HG03457 (cell line): ENCODE results near the gene PRR13.
"Not testable (repeated sequence)": the region's sequence is repeated elsewhere in the genome, so short reads cannot be mapped to it uniquely, and the experiment has no call there.

Source experiments
- ATAC-seq: cut with Tn5 transposase; IDR thresholded peaks from one replicate; pipeline ENCODE4 v1.9.1; 2021; ENCODE audit warnings: moderate number of reproducible peaks; ENCODE audit not compliant: unreplicated experiment

PRR13 gene

GRCh38 chr12:53431187-53431586, 10.3 kb upstream of the PRR13 start:
- no peak for ATAC-seq

GRCh38 chr12:53435326-53435725, 6.2 kb upstream of the PRR13 start:
- ATAC-seq, result not testable (repeated sequence)

DNA sequence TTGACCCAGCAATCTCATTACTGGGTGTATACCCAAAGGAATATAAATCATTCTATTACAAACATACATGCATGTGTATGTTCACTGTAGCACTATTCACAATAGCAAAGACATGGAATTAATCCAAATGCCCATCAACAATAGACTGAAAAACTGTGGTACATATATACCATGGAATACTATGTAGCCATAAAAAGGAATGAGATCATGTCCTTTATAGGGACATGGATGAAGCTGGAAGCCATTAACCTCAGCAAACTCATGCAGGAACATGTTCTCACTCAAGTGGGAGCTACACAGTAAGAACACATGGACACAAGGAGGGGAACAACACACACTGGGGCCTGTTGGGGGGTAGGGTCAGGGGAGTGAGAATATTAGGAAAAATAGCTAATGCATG, 2.0 kb upstream of the PRR13 start:
- not testable (repeated sequence) for ATAC-seq

DNA sequence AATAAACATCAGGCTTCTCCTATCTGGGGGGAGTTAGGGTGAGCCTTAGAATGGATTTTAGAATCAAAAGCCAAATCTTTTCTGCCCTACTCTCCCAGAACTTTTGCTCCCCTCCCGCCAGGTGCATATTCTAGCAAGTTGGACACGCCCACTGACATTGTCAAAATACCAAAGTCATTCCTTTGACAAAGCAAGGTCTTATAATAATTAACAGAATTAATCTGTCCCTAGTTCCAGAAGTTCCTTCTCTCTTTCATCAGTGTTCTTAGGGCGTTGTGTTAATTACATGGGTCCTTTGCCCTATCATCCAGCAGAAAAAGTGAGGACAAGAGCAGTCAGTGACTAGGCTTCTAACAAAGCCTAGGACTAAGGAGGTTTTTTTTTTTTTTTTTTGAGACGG, 2.4 kb downstream of the PRR13 start:
- no peak for ATAC-seq

DNA sequence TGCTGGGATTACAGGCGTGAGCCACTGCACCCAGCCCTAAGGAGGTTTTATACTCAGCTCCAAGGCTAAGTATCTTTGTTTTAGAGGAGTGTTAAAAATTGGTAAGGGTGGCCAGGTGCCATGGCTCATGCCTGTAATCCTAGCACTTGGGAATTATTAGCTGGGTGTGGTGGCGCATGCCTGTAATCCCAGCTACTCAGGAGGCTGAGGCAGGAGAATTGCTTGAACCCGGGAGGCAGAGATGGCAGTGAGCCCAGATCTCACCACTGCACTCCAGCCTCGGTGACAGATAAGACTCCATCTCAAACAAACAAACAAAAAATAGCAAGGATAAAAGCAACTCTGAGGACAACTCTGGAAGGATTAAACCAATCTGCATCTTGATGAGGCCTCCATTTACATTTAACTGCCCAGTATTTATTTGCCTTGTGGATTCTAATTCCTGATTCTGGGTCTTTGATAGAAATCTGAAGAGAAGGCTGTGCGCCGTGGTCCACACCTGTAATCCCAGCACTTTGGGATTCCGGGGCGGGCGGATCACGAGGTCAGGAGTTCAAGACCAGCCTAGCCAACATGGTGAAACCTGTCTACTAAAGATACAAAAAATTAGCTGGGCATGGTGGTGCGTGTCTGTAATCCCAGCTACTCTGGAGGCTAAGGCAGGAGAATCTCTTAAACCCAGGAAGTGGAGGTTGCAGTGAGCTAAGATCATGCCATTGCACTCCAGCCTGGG, 3.2 kb downstream of the PRR13 start:
- ATAC-seq, result not testable (repeated sequence)

DNA sequence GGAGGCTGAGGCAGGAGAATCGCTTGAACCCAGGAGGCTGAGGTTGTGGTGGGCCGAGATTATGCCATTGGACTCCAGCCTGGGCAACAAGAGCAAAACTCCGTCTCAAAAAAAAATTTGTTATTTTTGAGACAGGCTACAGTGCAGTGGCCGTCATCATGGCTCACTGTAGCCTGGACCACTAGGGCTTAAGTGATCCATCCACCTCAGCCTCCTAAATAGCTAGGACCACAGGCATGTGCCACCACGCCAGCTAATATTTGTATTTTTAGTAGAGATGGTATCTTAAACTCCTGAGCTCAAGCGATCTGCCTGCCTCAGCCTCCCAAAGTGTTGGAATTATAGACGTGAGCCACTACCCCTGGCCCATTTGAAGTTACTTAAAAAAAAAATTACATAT, 9.4 kb downstream of the PRR13 start:
- ATAC-seq, result no peak

DNA sequence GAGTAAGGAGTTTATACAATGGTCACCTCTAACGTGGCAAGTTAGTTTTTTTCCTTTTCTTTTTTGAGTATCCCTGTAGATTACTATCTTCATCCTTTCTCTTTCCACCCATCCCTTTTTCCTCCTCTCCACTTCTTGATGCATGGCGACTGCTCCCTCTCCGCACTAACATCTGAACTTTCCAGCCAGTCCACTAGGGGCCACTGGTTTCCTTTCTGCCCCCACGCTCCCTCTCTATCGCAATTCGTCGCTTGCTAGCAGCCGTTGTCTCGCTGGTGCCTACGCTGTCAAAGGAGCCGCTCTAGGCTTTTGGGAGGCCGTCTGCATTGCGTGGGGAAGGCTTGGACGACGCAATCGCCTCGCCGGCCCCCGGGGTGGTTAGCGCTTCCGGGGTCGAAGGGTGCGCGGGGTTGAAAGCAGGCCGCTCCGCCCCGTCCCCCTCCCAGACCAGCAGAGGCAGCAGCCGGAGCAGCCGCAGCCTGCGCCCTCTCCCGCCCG, 10.2 kb downstream of the PRR13 start, which contains the start of gene PCBP2:
Gene PCBP2, plus strand, starts transcription at position 442 of the 498 bp plus-strand sequence. CDS start 2,699 bp downstream, outside the sequence.
- peak; percentile 91 for ATAC-seq

DNA sequence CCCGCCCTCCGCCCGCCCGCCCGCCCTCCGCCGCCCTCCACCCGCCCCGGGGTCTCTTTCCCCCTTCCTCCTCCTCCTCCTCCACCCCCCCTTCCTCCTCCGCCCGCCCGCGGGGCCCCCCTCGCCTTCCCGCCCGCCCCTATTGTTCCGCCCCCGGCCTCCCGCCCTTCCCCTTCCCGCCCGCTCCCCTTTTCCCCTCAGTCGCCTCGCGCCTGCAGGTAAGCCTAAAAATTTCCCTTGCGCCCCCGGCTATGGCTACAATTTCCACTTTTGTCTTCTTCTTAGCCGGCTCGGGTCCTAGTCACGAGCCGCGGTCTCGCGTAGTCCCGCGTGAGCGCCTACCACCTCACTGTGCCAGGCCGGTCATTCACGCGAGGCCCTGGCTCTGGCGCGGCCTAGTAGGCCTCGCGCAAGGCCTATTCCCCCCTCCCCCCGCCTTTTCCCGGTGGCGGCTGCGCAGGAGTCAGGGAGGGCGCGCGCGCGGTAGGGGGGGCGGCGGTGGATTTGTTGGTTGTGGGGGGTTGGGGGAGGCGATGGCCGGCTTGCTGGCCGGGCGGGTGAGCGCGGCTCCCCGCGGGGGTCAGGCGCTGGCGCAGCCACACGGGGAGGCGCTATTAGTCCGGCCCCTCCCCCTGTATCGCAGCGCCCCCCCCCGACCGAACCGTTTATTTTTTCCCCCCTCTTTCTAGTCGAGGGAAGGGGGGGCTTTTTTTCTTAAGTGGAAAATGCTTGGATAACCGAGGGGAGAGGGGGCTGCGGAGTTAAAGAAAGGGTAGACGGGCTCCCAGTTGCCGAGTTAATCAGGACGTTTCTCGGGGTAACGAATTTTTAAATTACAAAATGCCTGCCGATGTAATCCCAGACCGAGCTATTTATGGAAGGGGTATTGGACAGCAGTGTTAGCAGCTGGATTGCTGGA, 10.9 kb downstream of the PRR13 start:
- no peak for ATAC-seq

DNA sequence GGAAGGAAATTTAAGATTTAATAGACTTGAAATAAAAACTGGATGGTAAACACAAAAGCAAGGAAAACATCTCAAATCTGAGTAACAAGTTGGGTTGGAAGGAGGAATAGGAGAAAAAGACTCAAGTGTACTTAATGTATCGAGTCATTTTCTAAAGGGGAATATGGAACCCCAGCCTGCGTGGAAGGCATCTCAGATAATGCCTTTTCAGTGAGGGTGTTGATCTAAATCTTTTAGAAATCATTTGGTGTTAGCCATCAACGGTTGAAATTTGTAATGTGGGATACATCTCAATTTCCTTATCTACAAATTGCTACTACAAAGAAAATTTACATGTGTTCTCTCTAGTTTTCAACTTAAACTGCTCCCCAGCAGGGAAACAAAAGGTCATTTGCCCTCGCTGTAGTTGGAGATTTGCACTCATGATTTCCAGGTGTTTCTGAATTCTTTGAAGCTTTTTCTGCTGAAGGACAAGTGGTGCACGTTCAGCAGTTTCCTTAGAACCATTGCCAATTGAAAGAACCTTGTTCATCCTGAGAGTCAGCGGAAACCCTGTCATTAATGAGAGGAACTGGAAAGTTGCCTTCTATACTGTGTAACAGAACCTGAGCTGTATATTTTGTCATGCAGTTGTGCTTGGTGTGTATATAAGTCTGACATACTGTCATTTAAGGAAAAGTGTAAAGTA, 12.6 kb downstream of the PRR13 start:
- no peak for ATAC-seq

- ATAC-seq, result no peak
These were observed 13.2 kb downstream of the PRR13 start for GRCh38 chr12:53454707-53455106.

- no peak for ATAC-seq
These were observed 15.3 kb downstream of the PRR13 start for GRCh38 chr12:53456654-53457366.

- ATAC-seq, result no peak
These were observed 17.6 kb downstream of the PRR13 start for GRCh38 chr12:53459097-53459496.

DNA sequence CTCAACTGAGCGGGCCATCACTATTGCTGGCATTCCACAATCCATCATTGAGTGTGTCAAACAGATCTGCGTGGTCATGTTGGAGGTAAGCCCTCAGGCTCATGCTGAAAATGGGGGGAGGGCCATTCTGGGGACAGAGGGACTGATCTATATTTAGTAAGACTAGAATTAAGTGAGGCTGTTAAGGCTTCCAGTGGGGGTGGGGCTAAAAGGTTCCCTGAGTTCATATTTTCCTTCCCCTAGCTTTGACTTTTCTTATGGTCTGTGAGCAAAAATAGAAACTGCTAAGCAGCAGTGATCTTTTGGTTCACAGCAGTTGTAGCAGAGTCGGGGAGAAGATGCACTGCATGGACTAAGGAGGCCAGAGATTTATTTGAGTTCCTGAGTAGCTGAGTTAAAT, 19.5 kb downstream of the PRR13 start:
- no peak for ATAC-seq

DNA sequence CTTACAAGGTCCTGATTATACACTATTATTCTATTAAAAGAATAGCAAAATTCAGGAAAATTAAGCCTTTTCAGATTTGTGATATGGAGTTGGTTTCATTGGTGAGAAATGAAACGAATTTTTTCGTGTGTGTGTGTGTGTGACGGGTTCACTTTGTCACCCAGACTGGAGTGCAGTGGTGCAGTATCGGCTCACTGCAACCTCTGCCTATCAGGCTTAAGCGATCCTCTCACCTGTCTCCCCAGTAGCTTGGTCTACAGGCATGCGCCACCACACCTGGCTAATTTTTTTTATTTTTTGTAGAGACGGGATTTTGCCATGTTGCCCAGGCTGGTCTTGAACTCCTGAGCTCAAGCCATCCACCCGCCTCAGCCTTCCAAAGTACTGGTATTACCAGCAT, 20.1 kb downstream of the PRR13 start:
- no peak for ATAC-seq

DNA sequence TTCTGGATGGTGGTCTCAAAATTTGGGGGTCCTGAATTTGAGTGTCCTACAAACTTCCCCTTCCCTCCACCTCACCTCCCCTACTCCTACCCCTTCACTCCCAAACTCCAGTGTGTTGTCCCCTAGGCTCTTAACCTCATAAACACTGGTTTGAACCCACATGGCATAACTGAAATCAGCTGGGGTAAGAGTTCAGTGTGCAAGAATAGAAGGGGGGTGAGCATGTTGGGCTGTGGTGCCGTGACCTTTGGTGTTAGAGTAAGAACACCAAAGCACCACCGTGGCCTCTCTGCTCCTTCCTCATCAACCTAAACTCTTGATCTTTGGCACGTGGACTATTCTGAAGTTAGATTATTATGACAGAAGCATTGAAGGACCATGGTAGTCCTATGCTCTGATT, 21.4 kb downstream of the PRR13 start:
- no peak for ATAC-seq

DNA sequence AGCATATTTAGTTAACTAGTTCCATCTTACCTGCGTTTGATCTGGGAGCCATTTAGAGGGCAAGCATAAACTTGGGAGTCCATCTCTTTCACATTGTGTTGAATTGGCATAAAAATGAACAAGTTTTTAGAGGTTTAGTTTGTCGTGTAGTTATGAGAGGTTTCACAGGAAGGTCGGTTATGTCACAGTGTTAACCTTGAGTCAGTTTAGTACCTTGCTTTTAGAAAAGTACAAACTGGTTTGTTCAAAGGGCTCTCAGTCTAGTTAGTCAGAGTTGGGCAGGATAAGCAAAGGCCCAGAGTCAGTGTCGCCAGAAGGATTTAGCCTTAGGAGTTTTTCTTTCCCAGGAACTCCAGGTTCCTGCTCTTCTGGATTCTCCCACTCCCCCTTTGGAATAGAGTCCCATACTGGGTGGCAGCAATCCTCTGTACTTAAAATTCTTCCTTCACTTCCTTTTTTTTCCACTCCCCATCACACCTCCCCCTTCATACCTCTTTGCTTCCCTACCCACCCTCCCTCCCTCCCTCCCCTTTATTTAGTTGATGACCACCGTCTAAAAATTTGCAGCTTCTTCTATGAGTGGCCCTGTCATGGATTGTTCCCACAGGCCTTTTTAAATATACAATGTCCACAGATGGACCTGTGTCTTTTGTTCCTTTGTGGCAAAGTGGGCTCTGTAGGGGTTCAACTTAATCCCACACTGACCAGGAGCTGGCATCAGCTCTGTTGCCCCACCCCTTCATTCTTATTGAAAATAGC, 22.4 kb downstream of the PRR13 start:
- ATAC-seq, result no peak

DNA sequence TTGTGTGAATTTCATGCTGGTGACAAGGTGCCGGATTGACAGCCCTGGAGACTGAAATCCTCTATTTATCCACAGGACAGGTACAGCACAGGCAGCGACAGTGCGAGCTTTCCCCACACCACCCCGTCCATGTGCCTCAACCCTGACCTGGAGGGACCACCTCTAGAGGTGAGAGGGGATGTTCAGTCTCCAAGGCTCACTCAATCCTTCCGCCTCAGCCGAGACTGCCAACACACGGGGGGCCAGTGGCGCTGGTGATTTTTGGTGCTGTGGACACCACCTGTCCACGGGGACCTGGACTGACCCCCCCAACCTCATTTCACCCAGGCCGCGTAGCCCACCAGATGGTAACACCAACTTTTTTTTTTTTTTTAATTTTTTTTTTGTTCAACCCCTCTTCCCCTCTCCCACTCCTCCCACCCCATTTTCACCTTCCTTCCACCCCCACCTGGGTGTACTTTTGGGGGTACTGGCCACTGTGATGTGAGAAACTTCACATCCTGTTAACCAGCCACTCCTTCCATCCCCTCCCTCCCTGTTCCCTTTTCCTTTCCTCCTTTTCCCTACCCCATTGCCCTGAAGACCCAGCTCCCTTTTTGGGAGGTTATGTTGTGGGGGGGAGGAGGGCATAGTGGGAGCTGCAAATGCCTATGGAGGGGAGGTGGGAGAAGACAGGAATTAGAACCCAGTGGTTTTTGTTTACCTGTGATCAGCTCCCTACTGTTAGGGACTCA, 23.3 kb downstream of the PRR13 start:
- ATAC-seq, result no peak

GRCh38 chr12:53465679-53466078, 24.1 kb downstream of the PRR13 start:
- no peak for ATAC-seq

GRCh38 chr12:53466640-53467039, 25.1 kb downstream of the PRR13 start:
- ATAC-seq, result no peak
